Lower leg skin (tissue), 3 donors: ENCODE data around the gene COL2A1.

Source experiments
- CTCF ChIP-seq, 3 donors: fragments of 450-650 bp; IDR thresholded peaks; one replicate each; pipeline ENCODE4 v1.5.1; 2016; ENCODE audit warnings: antibody characterized with exemption in 3 of 3, mild to moderate bottlenecking in 3 of 3, moderate library complexity in 2 of 3
- POLR2A ChIP-seq, 2 donors: fragments of 450-650 bp; IDR thresholded peaks; one replicate each; pipeline ENCODE4 v1.6.1; 2016 to 2017; ENCODE audit warnings: antibody characterized with exemption in 2 of 2, mild to moderate bottlenecking in 1 of 2, moderate library complexity in 1 of 2

DNA sequence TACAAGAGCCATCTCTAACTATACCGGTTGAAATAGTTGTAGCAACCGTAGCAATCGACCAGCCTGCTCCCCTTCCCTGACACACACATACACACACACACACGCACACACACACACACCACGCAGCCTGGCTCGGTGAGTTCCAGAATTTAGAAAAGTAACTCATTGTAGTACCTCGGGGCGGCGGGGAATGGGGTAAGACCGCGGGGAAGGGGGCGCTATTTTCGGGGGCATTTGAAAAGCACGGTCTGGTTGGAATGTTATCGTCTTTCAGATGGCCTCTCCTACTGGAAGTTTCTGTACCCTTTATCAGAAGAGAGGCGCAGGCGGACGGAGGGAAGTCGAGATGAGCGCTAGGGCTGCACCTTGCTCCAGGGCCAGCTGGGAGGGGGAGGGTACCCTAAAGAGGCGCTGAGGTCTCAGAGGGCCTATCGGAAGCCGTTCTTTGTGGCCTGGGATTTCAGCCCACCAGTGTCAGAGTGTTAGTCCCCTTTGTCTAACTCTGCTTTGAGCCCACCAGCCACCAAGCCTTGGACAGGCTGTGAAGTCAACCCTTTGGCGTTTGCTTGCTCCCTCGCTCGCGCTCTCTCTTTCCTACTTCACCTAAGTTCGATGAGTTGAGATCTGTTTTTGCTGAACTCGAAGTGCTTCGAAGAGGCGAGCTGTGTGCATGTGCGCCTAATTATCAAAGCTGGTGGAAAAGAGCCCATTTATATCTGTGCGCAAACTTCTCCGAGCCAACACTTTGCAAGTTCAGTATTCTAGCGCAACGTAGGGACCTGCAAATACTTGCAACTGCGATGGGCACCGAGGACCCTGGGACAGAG lies 837 bp downstream of the COL2A1 start:
- TF ChIP-seq CTCF (IDR thresholded peaks at IDR 0.05) (no peak), POLR2A (IDR thresholded peaks at IDR 0.05) (no peak)
